ENCODE measurements around the gene SLFN13.

GRCh38 chr17:35433075-35433894 lies 15.3 kb downstream of the SLFN13 start:
- TF ChIP-seq, protein P1, sequence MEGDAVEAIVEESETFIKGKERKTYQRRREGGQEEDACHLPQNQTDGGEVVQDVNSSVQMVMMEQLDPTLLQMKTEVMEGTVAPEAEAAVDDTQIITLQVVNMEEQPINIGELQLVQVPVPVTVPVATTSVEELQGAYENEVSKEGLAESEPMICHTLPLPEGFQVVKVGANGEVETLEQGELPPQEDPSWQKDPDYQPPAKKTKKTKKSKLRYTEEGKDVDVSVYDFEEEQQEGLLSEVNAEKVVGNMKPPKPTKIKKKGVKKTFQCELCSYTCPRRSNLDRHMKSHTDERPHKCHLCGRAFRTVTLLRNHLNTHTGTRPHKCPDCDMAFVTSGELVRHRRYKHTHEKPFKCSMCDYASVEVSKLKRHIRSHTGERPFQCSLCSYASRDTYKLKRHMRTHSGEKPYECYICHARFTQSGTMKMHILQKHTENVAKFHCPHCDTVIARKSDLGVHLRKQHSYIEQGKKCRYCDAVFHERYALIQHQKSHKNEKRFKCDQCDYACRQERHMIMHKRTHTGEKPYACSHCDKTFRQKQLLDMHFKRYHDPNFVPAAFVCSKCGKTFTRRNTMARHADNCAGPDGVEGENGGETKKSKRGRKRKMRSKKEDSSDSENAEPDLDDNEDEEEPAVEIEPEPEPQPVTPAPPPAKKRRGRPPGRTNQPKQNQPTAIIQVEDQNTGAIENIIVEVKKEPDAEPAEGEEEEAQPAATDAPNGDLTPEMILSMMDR (IDR thresholded peaks at IDR 0.05; ENCODE audit: low read depth, low read length): no peak
- no peak for TF ChIP-seq EZH2phosphoT487 (IDR thresholded peaks at IDR 0.05; ENCODE audit: low read depth)
